H1 (cell line): ENCODE results near the gene FOXA3. TPM values are rescaled to one million over a fixed set of nuclear protein-coding genes. Genes with fewer than 3 reads are reported as not detected.

Experiments used
- CTCF ChIA-PET: fragments of 300-600 bp; sonication (Branson Sonifier 250); formaldehyde crosslinking; loops from one replicate; lab custom pipeline; 2021; ENCODE audit not compliant: partially characterized antibody; lab: Charles Lee
- POLR2A ChIA-PET: fragments of 300-600 bp; sonication (Branson Sonifier 250); formaldehyde crosslinking; loops from one replicate; lab custom pipeline; 2021; ENCODE audit warnings: inconsistent platforms; ENCODE audit not compliant: partially characterized antibody; lab: Charles Lee
- DNase-seq, 2 experiments: peaks; one replicate each; pipeline versions ENCODE4 v3.0.0 to v3.0.0-alpha.2; 2010 to 2022; ENCODE audit warnings: low spot score in 2 of 2, low read depth in 1 of 2, mixed read lengths in 1 of 2
- FAIRE-seq: peaks from 2 replicates; lab custom pipeline; 2011; peaks lifted over from hg19 to GRCh38; lab: Jason Lieb, UNC
- H2AFZ ChIP-seq: 2 replicates; pipeline ENCODE4 v1.8.1; 2012; ENCODE audit warnings: low read length, inconsistent platforms
- H2AK5ac ChIP-seq: 2 replicates; pipeline ENCODE4 v1.6.1; 2013; ENCODE audit warnings: low read depth, low read length
- H2BK120ac ChIP-seq: replicated peaks from 2 replicates; pipeline ENCODE3; 2013; ENCODE audit warnings: low read depth, low read length, inconsistent platforms
- H2BK12ac ChIP-seq: 2 replicates; pipeline ENCODE4 v1.6.1; 2013; ENCODE audit warnings: low read depth, low read length
- H2BK15ac ChIP-seq: 2 replicates; pipeline ENCODE4 v1.6.1; 2013; ENCODE audit warnings: low read length
- H2BK20ac ChIP-seq: 2 replicates; pipeline ENCODE4 v1.6.1; 2013; ENCODE audit warnings: low read length
- H2BK5ac ChIP-seq: 2 replicates; pipeline ENCODE4 v1.6.1; 2013; ENCODE audit warnings: low read depth, low read length
- H3K14ac ChIP-seq: 2 replicates; pipeline ENCODE4 v1.6.1; 2013; ENCODE audit warnings: inconsistent platforms; ENCODE audit not compliant: insufficient read length
- H3K18ac ChIP-seq: 2 replicates; pipeline ENCODE4 v1.6.1; 2013; ENCODE audit warnings: low read length; ENCODE audit errors: extremely low read depth
- H3K23ac ChIP-seq: 2 replicates; pipeline ENCODE4 v1.6.1; 2013; ENCODE audit warnings: inconsistent platforms; ENCODE audit not compliant: insufficient read length
- H3K23me2 ChIP-seq: 2 replicates; pipeline ENCODE4 v1.6.1; 2013; ENCODE audit warnings: low read depth, low read length
- H3K27ac ChIP-seq: 2 replicates; pipeline ENCODE4 v1.6.1; 2011; ENCODE audit warnings: low read depth, low read length, inconsistent platforms
- H3K27me3 ChIP-seq, 4 experiments: replicated peaks in 1 of 4; 1 replicate in 1 of 4; 2 replicates in 3 of 4; pipeline versions ENCODE4 v1.6.1 to v1.8.1; 2011 to 2013; ENCODE audit warnings: low read length in 3 of 4, mild to moderate bottlenecking in 3 of 4, inconsistent platforms in 2 of 4, mixed read lengths in 2 of 4, moderate library complexity in 1 of 4; ENCODE audit not compliant: control insufficient read depth in 3 of 4, insufficient read depth in 3 of 4; ENCODE audit errors: extremely low read depth in 1 of 4
- H3K36me3 ChIP-seq, 4 experiments: 2 replicates each; pipeline versions ENCODE4 v1.6.1 to v1.8.1; 2011 to 2013; ENCODE audit warnings: mild to moderate bottlenecking in 4 of 4, low read length in 3 of 4, moderate library complexity in 2 of 4, control low read depth in 1 of 4, inconsistent platforms in 1 of 4; ENCODE audit not compliant: insufficient read depth in 4 of 4, control insufficient read depth in 2 of 4
- H3K4ac ChIP-seq: replicated peaks from 2 replicates; pipeline ENCODE3; 2013; ENCODE audit warnings: low read length, low read depth, mixed read lengths, inconsistent platforms; ENCODE audit not compliant: insufficient read length
- H3K4me1 ChIP-seq, 4 experiments: replicated peaks in 1 of 4; 1 replicate in 1 of 4; 2 replicates in 3 of 4; pipeline versions ENCODE4 v1.6.1 to v1.8.1; 2011 to 2013; ENCODE audit warnings: low read length in 3 of 4, inconsistent platforms in 2 of 4, mixed read lengths in 1 of 4; ENCODE audit not compliant: insufficient read depth in 4 of 4, control insufficient read depth in 3 of 4
- H3K4me2 ChIP-seq, 2 experiments: 2 replicates each; pipeline versions ENCODE4 v1.6.1 to v1.8.1; 2011 to 2013; ENCODE audit warnings: low read depth in 2 of 2, low read length in 2 of 2, control low read depth in 1 of 2, inconsistent platforms in 1 of 2, mild to moderate bottlenecking in 1 of 2; ENCODE audit not compliant: insufficient read depth in 1 of 2
- H3K4me3 ChIP-seq, 4 experiments: fragments of 200-600, 300-600 bp in 1 of 4; sonication (generic), shearing (Covaris generic), sonication (Bioruptor Twin) in 1 of 4; 2 replicates each; pipeline versions ENCODE4 v1.5.1 to v1.8.1; 2011 to 2016; ENCODE audit warnings: low read length in 4 of 4, low read depth in 3 of 4, control low read depth in 2 of 4, inconsistent platforms in 2 of 4, mild to moderate bottlenecking in 2 of 4, mixed read lengths in 1 of 4, moderate library complexity in 1 of 4; ENCODE audit not compliant: insufficient read depth in 2 of 4; ENCODE audit errors: extremely low read depth in 1 of 4
- H3K56ac ChIP-seq: replicated peaks from 2 replicates; pipeline ENCODE3; 2013; ENCODE audit warnings: low read depth, mild to moderate bottlenecking, mixed read lengths, low read length, inconsistent platforms; ENCODE audit not compliant: insufficient read length
- H3K79me1 ChIP-seq: 2 replicates; pipeline ENCODE4 v1.6.1; 2013; ENCODE audit warnings: low read depth, low read length, control low read depth
- H3K79me2 ChIP-seq, 2 experiments: 2 replicates each; pipeline versions ENCODE4 v1.6.1 to v1.8.1; 2012 to 2013; ENCODE audit warnings: low read length in 2 of 2, mild to moderate bottlenecking in 2 of 2, inconsistent platforms in 1 of 2; ENCODE audit not compliant: insufficient read depth in 2 of 2, control insufficient read depth in 1 of 2
- H3K9ac ChIP-seq, 4 experiments: replicated peaks in 1 of 4; 1 replicate in 1 of 4; 2 replicates in 3 of 4; pipeline versions ENCODE4 v1.6.1 to v1.8.1; 2011 to 2013; ENCODE audit warnings: low read depth in 3 of 4, low read length in 3 of 4, control low read depth in 2 of 4, mild to moderate bottlenecking in 2 of 4, moderate library complexity in 2 of 4, inconsistent platforms in 1 of 4; ENCODE audit errors: extremely low read depth in 1 of 4
- H3K9me3 ChIP-seq, 2 experiments: 2 replicates each; pipeline versions ENCODE4 v1.6.1 to v1.8.1; 2012 to 2013; ENCODE audit warnings: mild to moderate bottlenecking in 2 of 2, moderate library complexity in 2 of 2, control low read depth in 1 of 2, inconsistent platforms in 1 of 2, low read depth in 1 of 2, low read length in 1 of 2, mixed read lengths in 1 of 2; ENCODE audit not compliant: insufficient read depth in 2 of 2
- H4K20me1 ChIP-seq, 2 experiments: replicated peaks in 1 of 2; 2 replicates each; pipeline versions ENCODE3 to v1.8.1; 2011 to 2013; ENCODE audit warnings: inconsistent platforms in 2 of 2, low read length in 2 of 2, mild to moderate bottlenecking in 1 of 2; ENCODE audit not compliant: insufficient read depth in 2 of 2, control insufficient read depth in 1 of 2
- H4K5ac ChIP-seq: 2 replicates; pipeline ENCODE4 v1.6.1; 2013; ENCODE audit warnings: low read length, low read depth, mixed read lengths, inconsistent platforms; ENCODE audit not compliant: insufficient read length
- H4K8ac ChIP-seq: 2 replicates; pipeline ENCODE4 v1.8.0; 2013; ENCODE audit warnings: mild to moderate bottlenecking, moderate library complexity, low read length, inconsistent platforms; ENCODE audit not compliant: insufficient read depth; ENCODE audit errors: extremely low read depth
- H4K91ac ChIP-seq: replicated peaks from 2 replicates; pipeline ENCODE3; 2013; ENCODE audit warnings: low read length, mixed read lengths, inconsistent platforms; ENCODE audit not compliant: insufficient read length
- BRCA1 ChIP-seq: IDR thresholded peaks from 2 replicates; pipeline ENCODE4 v1.6.1; 2012; ENCODE audit warnings: low read depth, low read length, improper control_type of control experiment
- CEBPB ChIP-seq: IDR thresholded peaks from 2 replicates; pipeline ENCODE4 v1.6.1; 2012; ENCODE audit warnings: low read depth, low read length
- CTBP2 ChIP-seq: IDR thresholded peaks from 2 replicates; pipeline ENCODE4 v1.7.0; 2011; ENCODE audit warnings: borderline replicate concordance, mild to moderate bottlenecking, moderate library complexity, mixed read lengths, low read length; ENCODE audit not compliant: insufficient read depth, insufficient read length
- E2F6 ChIP-seq: IDR thresholded peaks from 2 replicates; pipeline ENCODE4 v1.6.1; 2012; ENCODE audit warnings: inconsistent platforms
- GABPA ChIP-seq: IDR thresholded peaks from 2 replicates; pipeline ENCODE4 v1.6.1; 2011; ENCODE audit warnings: mild to moderate bottlenecking, low read length, moderate library complexity, borderline replicate concordance; ENCODE audit not compliant: insufficient read depth
- NRF1 ChIP-seq: IDR thresholded peaks from 2 replicates; pipeline ENCODE4 v1.6.1; 2011; ENCODE audit warnings: mild to moderate bottlenecking, low read depth, low read length, improper control_type of control experiment
- PHF8 ChIP-seq: fragments of 200-600 bp; sonication (generic); conservative IDR thresholded peaks from 2 replicates; pipeline ENCODE4 v1.7.1; 2012; ENCODE audit warnings: low read depth, mild to moderate bottlenecking, inconsistent platforms, low read length, moderate library complexity
- RFX5 ChIP-seq: IDR thresholded peaks from 2 replicates; pipeline ENCODE4 v1.6.1; 2011; ENCODE audit warnings: low read depth, low read length, improper control_type of control experiment, borderline replicate concordance
- RXRA ChIP-seq: IDR thresholded peaks from 2 replicates; pipeline ENCODE4 v1.6.1; 2011; ENCODE audit warnings: low read depth, mild to moderate bottlenecking, low read length, moderate library complexity; ENCODE audit not compliant: insufficient read depth
- SIX5 ChIP-seq: IDR thresholded peaks from 2 replicates; pipeline ENCODE4 v1.6.1; 2011; ENCODE audit warnings: mild to moderate bottlenecking, low read depth, low read length
- SP4 ChIP-seq: IDR thresholded peaks from 2 replicates; pipeline ENCODE4 v1.6.1; 2012; ENCODE audit warnings: low read length, inconsistent platforms
- TAF1 ChIP-seq: IDR thresholded peaks from 2 replicates; pipeline ENCODE4 v1.6.1; 2011; ENCODE audit warnings: mild to moderate bottlenecking, low read depth, low read length
- USF2 ChIP-seq: IDR thresholded peaks from 2 replicates; pipeline ENCODE4 v1.6.1; 2011; ENCODE audit warnings: low read length, improper control_type of control experiment
- WGBS, 2 experiments: shearing (Covaris generic) in 1 of 2; methylation state at CpG; one replicate each; pipeline versions ENCODE4 v1.1.6 to v1.1.7; 2013 to 2015; ENCODE audit warnings: low lambda C conversion rate in 2 of 2, mixed read lengths in 2 of 2, inconsistent platforms in 1 of 2, low coverage in 1 of 2, missing lambda C conversion rate in 1 of 2; ENCODE audit not compliant: insufficient replicate concordance in 2 of 2, insufficient coverage in 1 of 2, insufficient read length in 1 of 2; ENCODE audit errors: extremely low coverage in 1 of 2, missing lambda C conversion rate in 1 of 2; 5-methylcytosine and 5-hydroxymethylcytosine counted together
- polyA plus RNA-seq, 7 experiments: library from polyadenylated mRNA; depleted of rRNA in 3 of 7; stranded (reverse) in 5 of 7; unstranded in 2 of 7; fragments of >200 nt in 5 of 7; fragments of 200-250 nt in 2 of 7; gene quantifications; 1 replicate in 5 of 7; 2 replicates in 1 of 7; 4 replicates in 1 of 7; pipeline versions ENCODE4 v1.2.1 to v1.2.3, GENCODE V29; 2011 to 2013; ENCODE audit warnings: missing spikeins in 2 of 7, mixed read lengths in 2 of 7
- total RNA-seq: library from RNA; stranded (reverse); fragmentation: NEBNext Ultra II Directional; extraction: Animal tissue kit (Norgen Biotek cat#: 25700); gene quantifications from 2 replicates; pipeline ENCODE4 v1.2.1, GENCODE V29; 2021

The FOXA3 gene
- total and polyA plus RNA-seq, 2 of the 8 experiments (the other 6 are each of a cell fraction or from before 2014, with no cell fraction given): 20.2 to 49.1 TPM

- no peak for FAIRE-seq
- no peak overlapping the region for H3K56ac ChIP-seq
- H3K4me3 ChIP-seq: no peak overlapping the region
- no peaks in the 10 kb centered on the region for H3K23me2 ChIP-seq
- peaks cover 0 to 4% of the 10 kb centered on the region in 2 experiments; a peak in 1 of 4 replicates for H3K9me3 ChIP-seq
- no peak overlapping the region for H2AFZ ChIP-seq
- no peak overlapping the region for H2BK120ac ChIP-seq
- WGBS, 2 experiments: 89% methylated on average over 7 of the region's 7 CpGs; no CpG with 5 or more reads in 1 of the 2 experiments
- H3K14ac ChIP-seq: no peak overlapping the region
- H3K9ac ChIP-seq: no peak overlapping the region
- no peak overlapping the region for H2BK5ac ChIP-seq
- H3K23ac ChIP-seq: no peak overlapping the region
- H3K36me3 ChIP-seq: peaks cover 39 to 84% (median 64%) of the 10 kb centered on the region in 4 experiments
- no peak overlapping the region for H2BK12ac ChIP-seq
- H3K4me1 ChIP-seq: no peaks in the 10 kb centered on the region
- CTCF ChIA-PET: interaction anchor here (0.6 to 4.3 kb wide), 4 partner anchors 13 to 86 kb away, joined by 3 to 24 read pairs (median 4); no protein-coding TSS in a partner anchor
- H3K18ac ChIP-seq: no peak overlapping the region
- no peak overlapping the region for H2BK15ac ChIP-seq
- H4K8ac ChIP-seq: no peak overlapping the region
- no peak for DNase-seq
- H3K4me2 ChIP-seq: no peak overlapping the region
- no peaks in the 10 kb centered on the region for H3K79me2 ChIP-seq
- no peak overlapping the region for H2BK20ac ChIP-seq
- H4K91ac ChIP-seq: no peak overlapping the region
- no peak overlapping the region for H4K5ac ChIP-seq
- H3K27me3 ChIP-seq: no peaks in the 10 kb centered on the region
- H2AK5ac ChIP-seq: no peak overlapping the region
- no peak overlapping the region for H3K4ac ChIP-seq
- H3K27ac ChIP-seq: no peak overlapping the region
- peaks cover 0 to 9% of the 10 kb centered on the region in 2 experiments for H4K20me1 ChIP-seq
- POLR2A ChIA-PET: interaction anchor here (0.9 to 1.9 kb wide), 2 partner anchors 10 to 38 kb away, joined by 4 to 11 read pairs; no protein-coding TSS in a partner anchor
- no peaks in the 10 kb centered on the region for H3K79me1 ChIP-seq
- TF ChIP-seq TAF1 (no peak), E2F6 (no peak), CTBP2 (no peak), PHF8 (no peak), SP4 (no peak), CEBPB (no peak), BRCA1 (no peak), NRF1 (no peak), SIX5 (no peak), GABPA (no peak), RFX5 (no peak), RXRA (no peak), USF2 (no peak)
Observed at GRCh38 chr19:45834970-45835369, 29.2 kb upstream of the FOXA3 start.
